H1 (cell line): ENCODE measurements around the gene KBTBD12. TPM values are rescaled to one million over a fixed set of nuclear protein-coding genes. Genes with fewer than 3 reads are reported as not detected.

Experiments
- CTCF ChIA-PET: fragments of 300-600 bp; sonication (Branson Sonifier 250); formaldehyde crosslinking; loops from one replicate; lab custom pipeline; 2021; ENCODE audit not compliant: partially characterized antibody; lab: Charles Lee
- POLR2A ChIA-PET: fragments of 300-600 bp; sonication (Branson Sonifier 250); formaldehyde crosslinking; loops from one replicate; lab custom pipeline; 2021; ENCODE audit warnings: inconsistent platforms; ENCODE audit not compliant: partially characterized antibody; lab: Charles Lee
- DNase-seq, 2 experiments: peaks; one replicate each; pipeline versions ENCODE4 v3.0.0 to v3.0.0-alpha.2; 2010 to 2022; ENCODE audit warnings: low spot score in 2 of 2, low read depth in 1 of 2, mixed read lengths in 1 of 2
- FAIRE-seq: peaks from 2 replicates; lab custom pipeline; 2011; peaks lifted over from hg19 to GRCh38; lab: Jason Lieb, UNC
- H2AFZ ChIP-seq: 2 replicates; pipeline ENCODE4 v1.8.1; 2012; ENCODE audit warnings: low read length, inconsistent platforms
- H2AK5ac ChIP-seq: 2 replicates; pipeline ENCODE4 v1.6.1; 2013; ENCODE audit warnings: low read depth, low read length
- H2BK120ac ChIP-seq: replicated peaks from 2 replicates; pipeline ENCODE3; 2013; ENCODE audit warnings: low read depth, low read length, inconsistent platforms
- H2BK12ac ChIP-seq: 2 replicates; pipeline ENCODE4 v1.6.1; 2013; ENCODE audit warnings: low read depth, low read length
- H2BK15ac ChIP-seq: 2 replicates; pipeline ENCODE4 v1.6.1; 2013; ENCODE audit warnings: low read length
- H2BK20ac ChIP-seq: 2 replicates; pipeline ENCODE4 v1.6.1; 2013; ENCODE audit warnings: low read length
- H2BK5ac ChIP-seq: 2 replicates; pipeline ENCODE4 v1.6.1; 2013; ENCODE audit warnings: low read depth, low read length
- H3K14ac ChIP-seq: 2 replicates; pipeline ENCODE4 v1.6.1; 2013; ENCODE audit warnings: inconsistent platforms; ENCODE audit not compliant: insufficient read length
- H3K18ac ChIP-seq: 2 replicates; pipeline ENCODE4 v1.6.1; 2013; ENCODE audit warnings: low read length; ENCODE audit errors: extremely low read depth
- H3K23ac ChIP-seq: 2 replicates; pipeline ENCODE4 v1.6.1; 2013; ENCODE audit warnings: inconsistent platforms; ENCODE audit not compliant: insufficient read length
- H3K23me2 ChIP-seq: 2 replicates; pipeline ENCODE4 v1.6.1; 2013; ENCODE audit warnings: low read depth, low read length
- H3K27ac ChIP-seq: 2 replicates; pipeline ENCODE4 v1.6.1; 2011; ENCODE audit warnings: low read depth, low read length, inconsistent platforms
- H3K27me3 ChIP-seq, 4 experiments: replicated peaks in 1 of 4; 1 replicate in 1 of 4; 2 replicates in 3 of 4; pipeline versions ENCODE4 v1.6.1 to v1.8.1; 2011 to 2013; ENCODE audit warnings: low read length in 3 of 4, mild to moderate bottlenecking in 3 of 4, inconsistent platforms in 2 of 4, mixed read lengths in 2 of 4, moderate library complexity in 1 of 4; ENCODE audit not compliant: control insufficient read depth in 3 of 4, insufficient read depth in 3 of 4; ENCODE audit errors: extremely low read depth in 1 of 4
- H3K36me3 ChIP-seq, 4 experiments: 2 replicates each; pipeline versions ENCODE4 v1.6.1 to v1.8.1; 2011 to 2013; ENCODE audit warnings: mild to moderate bottlenecking in 4 of 4, low read length in 3 of 4, moderate library complexity in 2 of 4, control low read depth in 1 of 4, inconsistent platforms in 1 of 4; ENCODE audit not compliant: insufficient read depth in 4 of 4, control insufficient read depth in 2 of 4
- H3K4ac ChIP-seq: replicated peaks from 2 replicates; pipeline ENCODE3; 2013; ENCODE audit warnings: low read length, low read depth, mixed read lengths, inconsistent platforms; ENCODE audit not compliant: insufficient read length
- H3K4me1 ChIP-seq, 4 experiments: replicated peaks in 1 of 4; 1 replicate in 1 of 4; 2 replicates in 3 of 4; pipeline versions ENCODE4 v1.6.1 to v1.8.1; 2011 to 2013; ENCODE audit warnings: low read length in 3 of 4, inconsistent platforms in 2 of 4, mixed read lengths in 1 of 4; ENCODE audit not compliant: insufficient read depth in 4 of 4, control insufficient read depth in 3 of 4
- H3K4me2 ChIP-seq, 2 experiments: 2 replicates each; pipeline versions ENCODE4 v1.6.1 to v1.8.1; 2011 to 2013; ENCODE audit warnings: low read depth in 2 of 2, low read length in 2 of 2, control low read depth in 1 of 2, inconsistent platforms in 1 of 2, mild to moderate bottlenecking in 1 of 2; ENCODE audit not compliant: insufficient read depth in 1 of 2
- H3K4me3 ChIP-seq, 4 experiments: fragments of 200-600, 300-600 bp in 1 of 4; sonication (generic), shearing (Covaris generic), sonication (Bioruptor Twin) in 1 of 4; 2 replicates each; pipeline versions ENCODE4 v1.5.1 to v1.8.1; 2011 to 2016; ENCODE audit warnings: low read length in 4 of 4, low read depth in 3 of 4, control low read depth in 2 of 4, inconsistent platforms in 2 of 4, mild to moderate bottlenecking in 2 of 4, mixed read lengths in 1 of 4, moderate library complexity in 1 of 4; ENCODE audit not compliant: insufficient read depth in 2 of 4; ENCODE audit errors: extremely low read depth in 1 of 4
- H3K56ac ChIP-seq: replicated peaks from 2 replicates; pipeline ENCODE3; 2013; ENCODE audit warnings: low read depth, mild to moderate bottlenecking, mixed read lengths, low read length, inconsistent platforms; ENCODE audit not compliant: insufficient read length
- H3K79me1 ChIP-seq: 2 replicates; pipeline ENCODE4 v1.6.1; 2013; ENCODE audit warnings: low read depth, low read length, control low read depth
- H3K79me2 ChIP-seq, 2 experiments: 2 replicates each; pipeline versions ENCODE4 v1.6.1 to v1.8.1; 2012 to 2013; ENCODE audit warnings: low read length in 2 of 2, mild to moderate bottlenecking in 2 of 2, inconsistent platforms in 1 of 2; ENCODE audit not compliant: insufficient read depth in 2 of 2, control insufficient read depth in 1 of 2
- H3K9ac ChIP-seq, 4 experiments: replicated peaks in 1 of 4; 1 replicate in 1 of 4; 2 replicates in 3 of 4; pipeline versions ENCODE4 v1.6.1 to v1.8.1; 2011 to 2013; ENCODE audit warnings: low read depth in 3 of 4, low read length in 3 of 4, control low read depth in 2 of 4, mild to moderate bottlenecking in 2 of 4, moderate library complexity in 2 of 4, inconsistent platforms in 1 of 4; ENCODE audit errors: extremely low read depth in 1 of 4
- H3K9me3 ChIP-seq, 2 experiments: 2 replicates each; pipeline versions ENCODE4 v1.6.1 to v1.8.1; 2012 to 2013; ENCODE audit warnings: mild to moderate bottlenecking in 2 of 2, moderate library complexity in 2 of 2, control low read depth in 1 of 2, inconsistent platforms in 1 of 2, low read depth in 1 of 2, low read length in 1 of 2, mixed read lengths in 1 of 2; ENCODE audit not compliant: insufficient read depth in 2 of 2
- H4K20me1 ChIP-seq, 2 experiments: replicated peaks in 1 of 2; 2 replicates each; pipeline versions ENCODE3 to v1.8.1; 2011 to 2013; ENCODE audit warnings: inconsistent platforms in 2 of 2, low read length in 2 of 2, mild to moderate bottlenecking in 1 of 2; ENCODE audit not compliant: insufficient read depth in 2 of 2, control insufficient read depth in 1 of 2
- H4K5ac ChIP-seq: 2 replicates; pipeline ENCODE4 v1.6.1; 2013; ENCODE audit warnings: low read length, low read depth, mixed read lengths, inconsistent platforms; ENCODE audit not compliant: insufficient read length
- H4K8ac ChIP-seq: 2 replicates; pipeline ENCODE4 v1.8.0; 2013; ENCODE audit warnings: mild to moderate bottlenecking, moderate library complexity, low read length, inconsistent platforms; ENCODE audit not compliant: insufficient read depth; ENCODE audit errors: extremely low read depth
- H4K91ac ChIP-seq: replicated peaks from 2 replicates; pipeline ENCODE3; 2013; ENCODE audit warnings: low read length, mixed read lengths, inconsistent platforms; ENCODE audit not compliant: insufficient read length
- ASH2L ChIP-seq: fragments of 200-600, 300-600 bp; sonication (generic); IDR thresholded peaks from one replicate; pipeline ENCODE4 v1.7.1; 2017; ENCODE audit warnings: low read length
- BRCA1 ChIP-seq: IDR thresholded peaks from 2 replicates; pipeline ENCODE4 v1.6.1; 2012; ENCODE audit warnings: low read depth, low read length, improper control_type of control experiment
- CEBPB ChIP-seq: IDR thresholded peaks from 2 replicates; pipeline ENCODE4 v1.6.1; 2012; ENCODE audit warnings: low read depth, low read length
- EP300 ChIP-seq, 2 experiments: IDR thresholded peaks; 1 replicate in 1 of 2; 2 replicates in 1 of 2; pipeline ENCODE4 v1.6.1; 2011 to 2012; ENCODE audit warnings: low read depth in 2 of 2, low read length in 2 of 2, mild to moderate bottlenecking in 2 of 2, borderline replicate concordance in 1 of 2, inconsistent platforms in 1 of 2, moderate library complexity in 1 of 2
- EZH2 ChIP-seq: fragments of 200-600 bp; sonication (generic); IDR thresholded peaks from 2 replicates; pipeline ENCODE4 v1.7.1; 2012; ENCODE audit warnings: low read depth, mild to moderate bottlenecking, moderate library complexity, low read length, inconsistent platforms; ENCODE audit not compliant: severe bottlenecking
- FOSL1 ChIP-seq: IDR thresholded peaks from 2 replicates; pipeline ENCODE4 v1.6.1; 2011; ENCODE audit warnings: mild to moderate bottlenecking, low read depth, low read length, moderate library complexity; ENCODE audit not compliant: insufficient read depth
- JUND ChIP-seq: IDR thresholded peaks from 2 replicates; pipeline ENCODE4 v1.6.1; 2011; ENCODE audit warnings: mild to moderate bottlenecking, improper control_type of control experiment, low read length
- NANOG ChIP-seq: IDR thresholded peaks from 2 replicates; pipeline ENCODE4 v1.6.1; 2011; ENCODE audit warnings: low read length, low read depth, mild to moderate bottlenecking, inconsistent platforms; ENCODE audit not compliant: insufficient read depth, poor library complexity, severe bottlenecking
- NRF1 ChIP-seq: IDR thresholded peaks from 2 replicates; pipeline ENCODE4 v1.6.1; 2011; ENCODE audit warnings: mild to moderate bottlenecking, low read depth, low read length, improper control_type of control experiment
- PHF8 ChIP-seq: fragments of 200-600 bp; sonication (generic); conservative IDR thresholded peaks from 2 replicates; pipeline ENCODE4 v1.7.1; 2012; ENCODE audit warnings: low read depth, mild to moderate bottlenecking, inconsistent platforms, low read length, moderate library complexity
- POU5F1 ChIP-seq: IDR thresholded peaks from 2 replicates; pipeline ENCODE4 v1.6.1; 2011; ENCODE audit warnings: low read depth, mild to moderate bottlenecking, low read length, moderate library complexity
- RNF2 ChIP-seq: fragments of 200-900, 300-1000 bp; sonication (generic); IDR thresholded peaks from 2 replicates; pipeline ENCODE4 v1.7.1; 2016; ENCODE audit warnings: borderline replicate concordance, low read depth, mild to moderate bottlenecking, antibody characterized with exemption, low read length; ENCODE audit not compliant: poor library complexity, severe bottlenecking; ENCODE audit errors: missing control alignments
- SUZ12 ChIP-seq: fragments of 200-600 bp; sonication (generic); IDR thresholded peaks from 2 replicates; pipeline ENCODE4 v1.6.1; 2012; ENCODE audit warnings: mild to moderate bottlenecking, inconsistent platforms, low read length, moderate library complexity, mixed read lengths
- WGBS, 2 experiments: shearing (Covaris generic) in 1 of 2; methylation state at CpG; one replicate each; pipeline versions ENCODE4 v1.1.6 to v1.1.7; 2013 to 2015; ENCODE audit warnings: low lambda C conversion rate in 2 of 2, mixed read lengths in 2 of 2, inconsistent platforms in 1 of 2, low coverage in 1 of 2, missing lambda C conversion rate in 1 of 2; ENCODE audit not compliant: insufficient replicate concordance in 2 of 2, insufficient coverage in 1 of 2, insufficient read length in 1 of 2; ENCODE audit errors: extremely low coverage in 1 of 2, missing lambda C conversion rate in 1 of 2; 5-methylcytosine and 5-hydroxymethylcytosine counted together
- polyA plus RNA-seq, 7 experiments: library from polyadenylated mRNA; depleted of rRNA in 3 of 7; stranded (reverse) in 5 of 7; unstranded in 2 of 7; fragments of >200 nt in 5 of 7; fragments of 200-250 nt in 2 of 7; gene quantifications; 1 replicate in 5 of 7; 2 replicates in 1 of 7; 4 replicates in 1 of 7; pipeline versions ENCODE4 v1.2.1 to v1.2.3, GENCODE V29; 2011 to 2013; ENCODE audit warnings: missing spikeins in 2 of 7, mixed read lengths in 2 of 7
- total RNA-seq: library from RNA; stranded (reverse); fragmentation: NEBNext Ultra II Directional; extraction: Animal tissue kit (Norgen Biotek cat#: 25700); gene quantifications from 2 replicates; pipeline ENCODE4 v1.2.1, GENCODE V29; 2021

The KBTBD12 gene
- total and polyA plus RNA-seq, 2 of the 8 experiments (the other 6 are each of a cell fraction or from before 2014, with no cell fraction given), result 0.33 to 0.63 TPM

DNA sequence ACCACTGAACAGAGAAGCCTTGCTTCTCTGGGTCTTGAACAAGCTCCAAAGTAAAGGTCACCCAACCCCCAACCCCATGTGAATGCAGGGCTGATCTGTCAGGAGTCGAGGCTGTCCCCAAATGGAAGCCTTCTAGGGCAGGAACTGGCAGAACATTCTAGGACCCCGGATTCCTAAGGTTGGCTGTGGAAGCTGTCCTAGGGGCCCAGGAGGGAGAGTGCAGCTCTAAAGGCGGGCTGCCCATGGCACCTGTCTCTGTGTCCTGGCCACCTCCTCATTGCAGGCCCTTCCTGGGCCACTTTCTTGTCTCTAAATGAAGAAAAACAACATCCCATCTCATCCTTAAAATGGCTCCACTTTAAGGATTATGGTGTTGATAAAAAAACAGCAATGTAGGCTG, 83.6 kb downstream of the KBTBD12 start:
- H3K18ac ChIP-seq, result no peak overlapping the region
- no peak overlapping the region for H4K5ac ChIP-seq
- no peak overlapping the region for H2BK120ac ChIP-seq
- H3K23me2 ChIP-seq, result no peaks in the 10 kb centered on the region
- ChIA-PET POLR2A (no interaction called here), CTCF (interaction anchor here (0.9 to 1.0 kb wide), 2 partner anchors 14 to 431 kb away, joined by 3 read pairs; no protein-coding TSS in a partner anchor)
- no peak overlapping the region for H2BK20ac ChIP-seq
- no peak overlapping the region for H3K9ac ChIP-seq
- H4K91ac ChIP-seq, result no peak overlapping the region
- no peaks in the 10 kb centered on the region for H3K36me3 ChIP-seq
- no peak overlapping the region for H2BK5ac ChIP-seq
- H3K14ac ChIP-seq, result no peak overlapping the region
- DNase-seq (no peak), FAIRE-seq (no peak)
- H3K23ac ChIP-seq, result no peak overlapping the region
- no peak overlapping the region for H4K8ac ChIP-seq
- H3K4me3 ChIP-seq, result no peak overlapping the region
- no peak overlapping the region for H3K4ac ChIP-seq
- H3K27me3 ChIP-seq, result peaks cover 0 to 2% (median 0%) of the 10 kb centered on the region in 4 experiments; a peak in 1 of 7 replicates
- no peak overlapping the region for H3K27ac ChIP-seq
- H3K9me3 ChIP-seq, result peaks cover 0 to 2% of the 10 kb centered on the region in 2 experiments; a peak in 1 of 4 replicates
- peaks cover 0 to 5% (median 0%) of the 10 kb centered on the region in 4 experiments; a peak in 2 of 7 replicates for H3K4me1 ChIP-seq
- 88% methylated on average over 3 of the region's 3 CpGs; no CpG with 5 or more reads in 1 of the 2 experiments for WGBS, 2 experiments
- H4K20me1 ChIP-seq, result no peaks in the 10 kb centered on the region
- H2AFZ ChIP-seq, result no peak overlapping the region
- H3K4me2 ChIP-seq, result no peak overlapping the region
- no peak overlapping the region for H2BK12ac ChIP-seq
- H3K56ac ChIP-seq, result no peak overlapping the region
- H3K79me1 ChIP-seq, result no peaks in the 10 kb centered on the region
- no peaks in the 10 kb centered on the region for H3K79me2 ChIP-seq
- H2BK15ac ChIP-seq, result no peak overlapping the region
- H2AK5ac ChIP-seq, result no peak overlapping the region
- TF ChIP-seq BRCA1 (no peak), POU5F1 (no peak), EZH2 (no peak), CEBPB (no peak), EP300 (IDR thresholded peaks at IDR 0.05; ENCODE audit: borderline replicate concordance in 1 of 2, low read depth in 2 of 2, low read length in 2 of 2) (no peak), JUND (no peak), PHF8 (no peak), SUZ12 (no peak), RNF2 (no peak), NANOG (no peak), ASH2L (no peak), NRF1 (no peak), FOSL1 (no peak)
